Calu3 (cell line): ENCODE measurements around the gene MAPK8IP1. TPM values are rescaled to one million over a fixed set of nuclear protein-coding genes. Genes with fewer than 3 reads are reported as not detected.

ENCODE experiments used
- BruUV-seq: library from RNA; stranded (reverse); fragments of 400-500 nt; replicated peaks from 2 replicates; lab custom pipeline; 2021; lab: Mats Ljungman, UMichigan
- CTCF ChIA-PET: fragments of 300-600 bp; sonication (Branson Sonifier 250); formaldehyde crosslinking; loops from one replicate; lab custom pipeline; 2022; ENCODE audit warnings: antibody characterized with exemption; lab: Charles Lee
- DNase-seq: peaks from one replicate; pipeline ENCODE4 v3.0.0; 2022
- H3K27ac Mint-ChIP-seq: one replicate; pipeline ENCODE4 v1.8.0; 2022; ENCODE audit warnings: mixed read lengths; ENCODE audit not compliant: unreplicated experiment
- H3K27me3 Mint-ChIP-seq: one replicate; pipeline ENCODE4 v1.8.0; 2022; ENCODE audit warnings: mixed read lengths; ENCODE audit not compliant: unreplicated experiment
- H3K36me3 Mint-ChIP-seq: one replicate; pipeline ENCODE4 v1.8.0; 2022; ENCODE audit warnings: mild to moderate bottlenecking, moderate library complexity, mixed read lengths; ENCODE audit not compliant: insufficient read depth, unreplicated experiment
- H3K4me1 Mint-ChIP-seq: one replicate; pipeline ENCODE4 v1.8.0; 2022; ENCODE audit warnings: mild to moderate bottlenecking, low read depth, mixed read lengths; ENCODE audit not compliant: unreplicated experiment
- H3K4me3 Mint-ChIP-seq: one replicate; pipeline ENCODE4 v1.8.0; 2022; ENCODE audit warnings: mild to moderate bottlenecking, low read depth, moderate library complexity, mixed read lengths; ENCODE audit not compliant: unreplicated experiment
- H3K9me3 Mint-ChIP-seq: one replicate; pipeline ENCODE4 v1.8.0; 2022; ENCODE audit warnings: low read depth, mixed read lengths; ENCODE audit not compliant: unreplicated experiment
- CTCF ChIP-seq: fragments of 200-600 bp; IDR thresholded peaks from one replicate; pipeline ENCODE4 v1.8.0; 2022; ENCODE audit warnings: antibody characterized with exemption; ENCODE audit not compliant: unreplicated experiment
- intact Hi-C: fragments of 100-400 bp; cut with micrococcal nuclease; formaldehyde crosslinking; loops from one replicate; pipeline ENCODE4 v1.10.0; 2022; ENCODE audit not compliant: unreplicated experiment
- total RNA-seq: library from RNA; stranded (reverse); gene quantifications from 2 replicates; pipeline ENCODE4 v1.2.3, GENCODE V29; 2022

Gene MAPK8IP1
- total RNA-seq, 1 experiment from 2014 or later, result 4.1 TPM

- peaks cover 32% of the 10 kb centered on the region for H3K36me3 Mint-ChIP-seq
- TF ChIP-seq CTCF, result no peak
- peak; percentile 84 for DNase-seq
- H3K4me1 Mint-ChIP-seq, result peaks cover 8% of the 10 kb centered on the region
- CTCF ChIA-PET, result interaction anchor here (0.7 kb wide), 1 partner anchor 260 kb away, joined by 3 read pairs; no protein-coding TSS in a partner anchor
- H3K4me3 Mint-ChIP-seq, result peak overlapping the region; percentile 58
- intact Hi-C loops, result no loop called here
- no peaks in the 10 kb centered on the region for H3K9me3 Mint-ChIP-seq
- H3K27me3 Mint-ChIP-seq, result no peaks in the 10 kb centered on the region
- BruUV-seq, result no TSS peak
- H3K27ac Mint-ChIP-seq, result no peak overlapping the region
Observed at GRCh38 chr11:45921561-45922424, 36.3 kb downstream of the MAPK8IP1 start.

GRCh38 chr11:45922425-45923082 lies 37.1 kb downstream of the MAPK8IP1 start, which contains the start of gene LARGE2:
Gene LARGE2 (plus strand): TSS chr11:45922656. CDS start chr11:45922883, 227 bp downstream.
- CTCF ChIA-PET, result no interaction called here
- peak; percentile 19 for TF ChIP-seq CTCF

GRCh38 chr11:45924036-45924915 lies 38.8 kb downstream of the MAPK8IP1 start:
- H3K36me3 Mint-ChIP-seq, result peaks cover 13% of the 10 kb centered on the region
- H3K9me3 Mint-ChIP-seq, result no peaks in the 10 kb centered on the region
- no peak for DNase-seq
- peak overlapping the region; percentile 6 for H3K27ac Mint-ChIP-seq
- intact Hi-C loops, result no loop called here
- TF ChIP-seq CTCF, result no peak
- peaks cover 8% of the 10 kb centered on the region for H3K4me1 Mint-ChIP-seq
- CTCF ChIA-PET, result no interaction called here
- peak overlapping the region; percentile 25 for H3K4me3 Mint-ChIP-seq
- BruUV-seq, result TSS peak; percentile 33
- H3K27me3 Mint-ChIP-seq, result no peaks in the 10 kb centered on the region

More at GRCh38 chr11:45922425-45923082, 37.1 kb downstream of the MAPK8IP1 start, which contains the start of gene LARGE2:
- Mint-ChIP-seq H3K4me1 (peaks cover 8% of the 10 kb centered on the region), H3K9me3 (no peaks in the 10 kb centered on the region), H3K36me3 (peaks cover 24% of the 10 kb centered on the region), H3K27ac (peak within 1 kb of the TSS; percentile 52), H3K4me3 (peak within 1 kb of the TSS; percentile 79), H3K27me3 (no peaks in the 10 kb centered on the region)
- DNase-seq, result peak; percentile 82
- intact Hi-C loops, result no loop called here
- no TSS peak for BruUV-seq

- Mint-ChIP-seq H3K36me3 (peaks cover 16% of the 10 kb centered on the region), H3K27ac (no peak overlapping the region), H3K27me3 (no peaks in the 10 kb centered on the region), H3K9me3 (no peaks in the 10 kb centered on the region), H3K4me1 (peaks cover 12% of the 10 kb centered on the region), H3K4me3 (no peak overlapping the region)
- intact Hi-C loops, result no loop called here
- no TSS peak for BruUV-seq
- CTCF ChIA-PET, result no interaction called here
- DNase-seq, result no peak
- TF ChIP-seq CTCF, result no peak
Observed at GRCh38 chr11:45924927-45925326, 39.5 kb downstream of the MAPK8IP1 start.
